Large intestine (tissue), 3 donors: ENCODE measurements around the gene RNF20. TPM values are rescaled to one million over a fixed set of nuclear protein-coding genes. Genes with fewer than 3 reads are reported as not detected.

ENCODE experiments used
- DNase-seq, 2 donors: peaks; one replicate each; pipeline versions ENCODE4 v3.0.0 to v3.0.0-alpha.2; 2013
- H3K27ac ChIP-seq: one replicate; pipeline ENCODE4 v1.5.1; 2013; ENCODE audit warnings: low read length
- H3K27me3 ChIP-seq: 2 replicates; pipeline ENCODE4 v1.6.1; 2013; ENCODE audit warnings: low read length; ENCODE audit not compliant: control insufficient read depth, insufficient read depth
- H3K36me3 ChIP-seq: 2 replicates; pipeline ENCODE4 v1.6.1; 2013; ENCODE audit warnings: low read length; ENCODE audit not compliant: control insufficient read depth, insufficient read depth
- H3K4me1 ChIP-seq: one replicate; pipeline ENCODE4 v1.6.1; 2013; ENCODE audit warnings: low read length; ENCODE audit not compliant: control insufficient read depth, insufficient read depth
- H3K4me3 ChIP-seq: one replicate; pipeline ENCODE4 v1.5.1; 2013; ENCODE audit warnings: low read length
- H3K9me3 ChIP-seq: one replicate; pipeline ENCODE4 v1.6.1; 2013; ENCODE audit warnings: mild to moderate bottlenecking, low read depth, low read length, moderate library complexity; ENCODE audit not compliant: control insufficient read depth
- WGBS: methylation state at CpG from one replicate; pipeline ENCODE4 v1.1.5; 2013; ENCODE audit warnings: low lambda C conversion rate; ENCODE audit not compliant: insufficient coverage; 5-methylcytosine and 5-hydroxymethylcytosine counted together
- polyA plus RNA-seq: library from polyadenylated mRNA; unstranded; fragments of 120-200 nt; gene quantifications from one replicate; pipeline ENCODE4 v1.2.1, GENCODE V29; 2013

The RNF20 gene
- polyA plus RNA-seq, 1 donor = 38.3 TPM

GRCh38 chr9:101605547-101605946, 71.9 kb downstream of the RNF20 start:
- DNase-seq = peak in 1 of 2 donors; percentile 60
- H3K36me3 ChIP-seq = no peaks in the 10 kb centered on the region
- H3K27ac ChIP-seq = no peak overlapping the region
- WGBS = 44% methylated on average over 2 of the region's 3 CpGs
- no peak overlapping the region for H3K4me3 ChIP-seq
- no peaks in the 10 kb centered on the region for H3K9me3 ChIP-seq
- H3K4me1 ChIP-seq = peaks cover 15% of the 10 kb centered on the region
- H3K27me3 ChIP-seq = peaks cover 3% of the 10 kb centered on the region

Other genes starting within 250 kb of the RNF20 start
- gene BAAT, start 148.8 kb upstream of the RNF20 start, polyA plus RNA-seq = 0.60 TPM
- gene MRPL50, start 135.2 kb upstream of the RNF20 start, polyA plus RNA-seq = 27.5 TPM
- 95.1 TPM for gene ZNF189, start 135.0 kb upstream of the RNF20 start, polyA plus RNA-seq
- gene ALDOB, start 98.1 kb upstream of the RNF20 start, polyA plus RNA-seq = 1,562 TPM
- gene PPP3R2, start 61.1 kb downstream of the RNF20 start, polyA plus RNA-seq = 0.01 TPM
- 0.30 TPM for gene GRIN3A, start 204.8 kb downstream of the RNF20 start, polyA plus RNA-seq